A549 (cell line): ENCODE results near the gene KCNA2. TPM values are rescaled to one million over a fixed set of nuclear protein-coding genes. Genes with fewer than 3 reads are reported as not detected.

Experiments
- ATAC-seq, 2 experiments: fragments of 200-7000 bp in 1 of 2; fragments of >200 bp in 1 of 2; cut with Nextera tagmentation in 1 of 2; cut with Tn5 transposase in 1 of 2; 3 replicates each; pipeline versions ENCODE4 v1.8.0 to v1.9.1; 2018 to 2020; ENCODE audit warnings: mild to moderate bottlenecking in 1 of 2, moderate library complexity in 1 of 2
- CTCF ChIA-PET: fragments of 300-600 bp; sonication (Branson Sonifier 250); formaldehyde crosslinking; extraction: SDS; loops from one replicate; lab custom pipeline; 2021; ENCODE audit warnings: antibody characterized with exemption, inconsistent platforms; lab: Yijun Ruan, JAX
- POLR2A ChIA-PET: fragments of 350-600 bp; formaldehyde crosslinking; extraction: SDS; loops from one replicate; lab custom pipeline; 2021; ENCODE audit warnings: antibody characterized with exemption, inconsistent platforms; lab: Yijun Ruan, JAX
- DNase-seq, 2 experiments: peaks; one replicate each; pipeline versions ENCODE4 v3.0.0 to v3.0.0-alpha.2; 2011 to 2016; ENCODE audit warnings: low read depth in 1 of 2, low spot score in 1 of 2
- FAIRE-seq: peaks from 2 replicates; lab custom pipeline; 2011; peaks lifted over from hg19 to GRCh38; lab: Jason Lieb, UNC
- H3K27ac ChIP-seq, 2 experiments: fragments of >200 bp; sonication (Bioruptor Twin); formaldehyde crosslinking; 3 replicates each; pipeline ENCODE4 v1.5.1; 2016 to 2017
- H3K4me1 ChIP-seq: fragments of >200 bp; sonication (Bioruptor Twin); formaldehyde crosslinking; 3 replicates; pipeline ENCODE4 v1.6.1; 2016
- H3K4me2 ChIP-seq: fragments of >200 bp; sonication (Bioruptor Twin); formaldehyde crosslinking; 3 replicates; pipeline ENCODE4 v1.6.1; 2016
- H3K4me3 ChIP-seq: fragments of >200 bp; sonication (Bioruptor Twin); formaldehyde crosslinking; 3 replicates; pipeline ENCODE4 v1.5.1; 2016
- H3K9me3 ChIP-seq: fragments of >200 bp; sonication (Bioruptor Twin); formaldehyde crosslinking; 3 replicates; pipeline ENCODE4 v1.6.1; 2016
- ATOH8 ChIP-seq: fragments of 250-450 bp; sonication (Bioruptor Pico); IDR thresholded peaks from 2 replicates; pipeline ENCODE4 v1.5.0; 2020; ENCODE audit warnings: low read depth, mild to moderate bottlenecking, moderate library complexity
- CTCF ChIP-seq: fragments of >200 bp; sonication (Bioruptor Twin); formaldehyde crosslinking; IDR thresholded peaks from 3 replicates; pipeline ENCODE4 v1.5.1; 2016
- ELK1 ChIP-seq: fragments of 150-350 bp; IDR thresholded peaks from 2 replicates; pipeline ENCODE4 v1.6.1; 2014; ENCODE audit warnings: low read depth, mild to moderate bottlenecking, low read length
- FOSL2 ChIP-seq, 2 experiments: fragments of 450-650 bp in 1 of 2; fragments of >200 bp in 1 of 2; sonication (Bioruptor Twin) in 1 of 2; formaldehyde crosslinking; IDR thresholded peaks; 2 replicates each; pipeline versions ENCODE4 v1.5.0 to v1.6.1; 2016 to 2020; ENCODE audit warnings: mild to moderate bottlenecking in 1 of 2, moderate library complexity in 1 of 2
- GATA3 ChIP-seq: IDR thresholded peaks from 2 replicates; pipeline ENCODE4 v1.6.1; 2012; ENCODE audit warnings: borderline replicate concordance
- JUNB ChIP-seq: fragments of >200 bp; sonication (Bioruptor Twin); formaldehyde crosslinking; IDR thresholded peaks from 2 replicates; pipeline ENCODE4 v1.6.1; 2016
- MYC ChIP-seq: IDR thresholded peaks from 2 replicates; pipeline ENCODE4 v1.6.1; 2012; ENCODE audit warnings: mild to moderate bottlenecking, inconsistent platforms, low read length, improper control_type of control experiment, borderline replicate concordance
- NPAS2 ChIP-seq: fragments of 250-450 bp; sonication (Bioruptor Pico); IDR thresholded peaks from 2 replicates; pipeline ENCODE4 v1.8.0; 2022; ENCODE audit warnings: mild to moderate bottlenecking, moderate library complexity, borderline replicate concordance
- PBX3 ChIP-seq: IDR thresholded peaks from 2 replicates; pipeline ENCODE4 v1.6.1; 2012
- RAD21 ChIP-seq, 2 experiments: fragments of >200 bp in 1 of 2; sonication (Bioruptor Twin) in 1 of 2; formaldehyde crosslinking in 1 of 2; IDR thresholded peaks in 1 of 2; conservative IDR thresholded peaks in 1 of 2; 2 replicates in 1 of 2; 3 replicates in 1 of 2; pipeline ENCODE4 v1.6.1; 2012 to 2018; ENCODE audit warnings: inconsistent platforms in 1 of 2
- REST ChIP-seq: fragments of 200-600 bp; sonication (generic); IDR thresholded peaks from 2 replicates; pipeline ENCODE4 v1.6.1; 2016; ENCODE audit warnings: antibody characterized with exemption, mild to moderate bottlenecking, moderate library complexity
- SMC3 ChIP-seq: fragments of >200 bp; sonication (Bioruptor Twin); formaldehyde crosslinking; IDR thresholded peaks from 3 replicates; pipeline ENCODE4 v1.6.1; 2018; ENCODE audit warnings: inconsistent platforms
- TP53 ChIP-seq: fragments of 250-450 bp; sonication (Bioruptor Pico); IDR thresholded peaks from 2 replicates; pipeline ENCODE4 v1.5.0; 2021; ENCODE audit warnings: mild to moderate bottlenecking, moderate library complexity
- USF2 ChIP-seq: fragments of 450-650 bp; IDR thresholded peaks from 2 replicates; pipeline ENCODE4 v1.6.1; 2014; ENCODE audit warnings: antibody characterized with exemption
- whole genome bisulfite sequencing: methylation state at CpG from one replicate; pipeline ENCODE4 v1.1.6; 2017; ENCODE audit errors: missing lambda C conversion rate; 5-methylcytosine and 5-hydroxymethylcytosine counted together
- polyA plus RNA-seq, 4 experiments: library from polyadenylated mRNA; depleted of rRNA in 3 of 4; stranded (reverse); fragments of >200 nt; fragmentation: RNase III in 1 of 4; extraction: RNeasy Plus Mini Kit Qiagen cat#74134 plus additional on column Dnase treatment in 1 of 4; gene quantifications; 2 replicates in 3 of 4; 3 replicates in 1 of 4; pipeline ENCODE4 v1.2.3, GENCODE V29; 2011 to 2017

Gene KCNA2
- polyA plus RNA-seq, 2 of the 4 experiments (the other 2 are of a cell fraction) = 0.04 to 0.05 TPM

GRCh38 chr1:110554871-110555801 is 51.0 kb downstream of the KCNA2 start:
- ATAC-seq = peak; percentile 83 to 94
- DNase-seq = peak; percentile 7 to 23
- peak overlapping the region; percentile 75 for H3K4me2 ChIP-seq
- H3K27ac ChIP-seq = peak overlapping the region in 1 of 2 experiments; percentile 63; a peak in 3 of 6 replicates
- H3K9me3 ChIP-seq = no peaks in the 10 kb centered on the region
- POLR2A ChIA-PET = no interaction called here
- peak overlapping the region; percentile 40 for H3K4me3 ChIP-seq
- CTCF ChIA-PET = interaction anchor here (0.8 to 5.5 kb wide), 17 partner anchors 9 to 205 kb away, joined by 3 to 20 read pairs (median 4); partner anchors contain the start of gene KCNA2
- H3K4me1 ChIP-seq = no peaks in the 10 kb centered on the region
- FAIRE-seq = no peak
- WGBS = 25% methylated on average over 13 of the region's 53 CpGs
- no peak for TF ChIP-seq FOSL2 (IDR thresholded peaks at IDR 0.05)
- TF ChIP-seq FOSL2 (CRISPR knock-in tag; IDR thresholded peaks at IDR 0.05) = no peak
- peak; percentile 44 for TF ChIP-seq CTCF
- TF ChIP-seq NPAS2 (CRISPR knock-in tag) = no peak
- no peak for TF ChIP-seq PBX3
- TF ChIP-seq ELK1 = no peak
- TF ChIP-seq USF2 = no peak
- TF ChIP-seq RAD21 (conservative IDR thresholded peaks at IDR 0.05 in 1 of 2, IDR thresholded peaks at IDR 0.05 in 1 of 2) = peak in 1 of 2 experiments; percentile 11; a peak in 2 of 5 replicates
- TF ChIP-seq ATOH8 (CRISPR knock-in tag) = no peak
- TF ChIP-seq TP53 (CRISPR knock-in tag) = no peak
- no peak for TF ChIP-seq JUNB
- TF ChIP-seq SMC3 = peak; percentile 41
- TF ChIP-seq MYC = no peak
- TF ChIP-seq REST = no peak
- TF ChIP-seq GATA3 = no peak
- TF ChIP-seq, all 56 proteins: peak for 3
